ENCODE measurements around the gene RHBDL3.
"Not testable (repeated sequence)": the region's sequence is repeated elsewhere in the genome, so short reads cannot be mapped to it uniquely, and the experiment has no call there.

RHBDL3 gene

GRCh38 chr17:32349854-32350665 lies 84.4 kb downstream of the RHBDL3 start, which contains the start of gene ZNF207:
TSS of gene ZNF207 (plus strand) at chr17:32350157. CDS start at chr17:32350286, 129 bp downstream.
- no peak for TF ChIP-seq Cebpa-rat (IDR thresholded peaks at IDR 0.05)
- H3K4me2 ChIP-seq = peak within 1 kb of the TSS; percentile 89
- H3K9me3 ChIP-seq = no peaks in the 10 kb centered on the region
- peaks cover 47% of the 10 kb centered on the region for H3K4me1 ChIP-seq
- peaks cover 48% of the 10 kb centered on the region for H4K20me1 ChIP-seq
- H3K4me3 ChIP-seq = peak within 1 kb of the TSS; percentile 99
- peak within 1 kb of the TSS; percentile 100 for H3K9ac ChIP-seq
- no peaks in the 10 kb centered on the region for H3K27me3 ChIP-seq
- H3K36me3 ChIP-seq = peaks cover 33% of the 10 kb centered on the region
- peak within 1 kb of the TSS; percentile 99 for H3K27ac ChIP-seq

GRCh38 chr17:32350666-32351418 lies 85.2 kb downstream of the RHBDL3 start:
- H3K36me3 ChIP-seq = peaks cover 41% of the 10 kb centered on the region
- H3K4me3 ChIP-seq = peak overlapping the region; percentile 99
- peaks cover 55% of the 10 kb centered on the region for H3K4me1 ChIP-seq
- no peaks in the 10 kb centered on the region for H3K9me3 ChIP-seq
- peak overlapping the region; percentile 100 for H3K9ac ChIP-seq
- no peak for TF ChIP-seq Cebpa-rat (IDR thresholded peaks at IDR 0.05)
- peak overlapping the region; percentile 99 for H3K27ac ChIP-seq
- peak overlapping the region; percentile 89 for H3K4me2 ChIP-seq
- peaks cover 56% of the 10 kb centered on the region for H4K20me1 ChIP-seq
- no peaks in the 10 kb centered on the region for H3K27me3 ChIP-seq

- not testable (repeated sequence) for H3K27ac ChIP-seq, H3K27me3 ChIP-seq, H3K9me3 ChIP-seq
- H3K9ac ChIP-seq = peak overlapping the region; percentile 100; the same call in 1 of the 2 replicates
- H3K4me2 ChIP-seq = peak overlapping the region; percentile 89
- peak overlapping the region; percentile 99; the same call in 1 of the 2 replicates for H3K4me3 ChIP-seq
- peaks cover 55% of the 10 kb centered on the region for H3K4me1 ChIP-seq
- peaks cover 75% of the 10 kb centered on the region for H4K20me1 ChIP-seq
- peaks cover 60% of the 10 kb centered on the region for H3K36me3 ChIP-seq
These were observed 87.1 kb downstream of the RHBDL3 start for GRCh38 chr17:32352734-32353133.

GRCh38 chr17:32355649-32356377 lies 90.2 kb downstream of the RHBDL3 start:
- 0 out of 2 replicates have a peak overlapping the region, but pooled peaks have one; percentile 3 for H3K4me2 ChIP-seq
- no peaks in the 10 kb centered on the region for H3K27me3 ChIP-seq
- no peak overlapping the region for H3K4me3 ChIP-seq
- TF ChIP-seq Cebpa-rat (IDR thresholded peaks at IDR 0.05) = no peak
- no peak overlapping the region for H3K27ac ChIP-seq
- H3K9ac ChIP-seq = no peak overlapping the region
- no peaks in the 10 kb centered on the region for H3K9me3 ChIP-seq
- H3K4me1 ChIP-seq = peaks cover 44% of the 10 kb centered on the region
- peaks cover 91% of the 10 kb centered on the region for H3K36me3 ChIP-seq
- peaks cover 100% of the 10 kb centered on the region for H4K20me1 ChIP-seq

- Histone ChIP-seq H3K9me3 (no peaks in the 10 kb centered on the region), H3K4me2 (no peak overlapping the region), H3K27ac (no peak overlapping the region), H3K36me3 (peaks cover 96% of the 10 kb centered on the region), H3K4me1 (peaks cover 42% of the 10 kb centered on the region), H3K27me3 (no peaks in the 10 kb centered on the region), H3K9ac (no peak overlapping the region), H3K4me3 (no peak overlapping the region), H4K20me1 (peaks cover 100% of the 10 kb centered on the region)
- no peak for TF ChIP-seq Cebpa-rat (IDR thresholded peaks at IDR 0.05)
These were observed 90.7 kb downstream of the RHBDL3 start for GRCh38 chr17:32356378-32356743.

- Histone ChIP-seq H3K4me2 (no peak overlapping the region), H4K20me1 (peaks cover 100% of the 10 kb centered on the region), H3K4me1 (peaks cover 39% of the 10 kb centered on the region)
These were observed 91.1 kb downstream of the RHBDL3 start for GRCh38 chr17:32356750-32357149.

GRCh38 chr17:32357615-32358014 lies 92.0 kb downstream of the RHBDL3 start:
- Histone ChIP-seq H3K4me2 (no peak overlapping the region), H3K36me3 (peaks cover 96% of the 10 kb centered on the region), H3K9ac (no peak overlapping the region), H3K27me3 (no peaks in the 10 kb centered on the region), H3K4me1 (peaks cover 30% of the 10 kb centered on the region), H3K9me3 (no peaks in the 10 kb centered on the region), H3K4me3 (no peak overlapping the region), H4K20me1 (peaks cover 100% of the 10 kb centered on the region), H3K27ac (no peak overlapping the region)
- no peak for TF ChIP-seq Cebpa-rat (IDR thresholded peaks at IDR 0.05)

More at GRCh38 chr17:32356750-32357149, 91.1 kb downstream of the RHBDL3 start:
- no peak for TF ChIP-seq Cebpa-rat (IDR thresholded peaks at IDR 0.05)
- H3K27ac ChIP-seq = no peak overlapping the region
- H3K9me3 ChIP-seq = no peaks in the 10 kb centered on the region
- no peak overlapping the region for H3K9ac ChIP-seq
- no peaks in the 10 kb centered on the region for H3K27me3 ChIP-seq
- H3K36me3 ChIP-seq = peaks cover 96% of the 10 kb centered on the region
- H3K4me3 ChIP-seq = no peak overlapping the region

- TF ChIP-seq Cebpa-rat (IDR thresholded peaks at IDR 0.05) = no peak
- Histone ChIP-seq H3K4me3 (no peak overlapping the region), H4K20me1 (peaks cover 100% of the 10 kb centered on the region), H3K4me2 (no peak overlapping the region), H3K9me3 (no peaks in the 10 kb centered on the region), H3K27ac (no peak overlapping the region), H3K27me3 (no peaks in the 10 kb centered on the region), H3K36me3 (peaks cover 98% of the 10 kb centered on the region), H3K4me1 (no peaks in the 10 kb centered on the region), H3K9ac (no peak overlapping the region)
These were observed 95.6 kb downstream of the RHBDL3 start for GRCh38 chr17:32361270-32361669.

GRCh38 chr17:32370426-32370825 lies 104.8 kb downstream of the RHBDL3 start:
- H4K20me1 ChIP-seq = peaks cover 97% of the 10 kb centered on the region
- no peak overlapping the region for H3K9ac ChIP-seq
- no peaks in the 10 kb centered on the region for H3K4me1 ChIP-seq
- H3K4me2 ChIP-seq = no peak overlapping the region
- H3K36me3 ChIP-seq = peaks cover 97% of the 10 kb centered on the region
- H3K9me3 ChIP-seq = no peaks in the 10 kb centered on the region
- no peak overlapping the region for H3K4me3 ChIP-seq
- no peaks in the 10 kb centered on the region for H3K27me3 ChIP-seq
- no peak overlapping the region for H3K27ac ChIP-seq
- no peak for TF ChIP-seq Cebpa-rat (IDR thresholded peaks at IDR 0.05)
